ENCODE results near the gene JAZF1.
"Not testable (repeated sequence)": the region's sequence is repeated elsewhere in the genome, so short reads cannot be mapped to it uniquely, and the experiment has no call there.

Gene JAZF1

GRCh38 chr7:27925573-27926201, 254.9 kb downstream of the JAZF1 start:
- no peak for DNase-seq

GRCh38 chr7:27923642-27923980, 257.0 kb downstream of the JAZF1 start:
- DNase-seq: no peak

GRCh38 chr7:27922907-27923641, 257.5 kb downstream of the JAZF1 start:
- no peak for DNase-seq

GRCh38 chr7:27922389-27922788, 258.2 kb downstream of the JAZF1 start:
- not testable (repeated sequence) for DNase-seq

- DNase-seq: peak; percentile 64
Observed at GRCh38 chr7:27921081-27921836, 259.3 kb downstream of the JAZF1 start.

- no peak for DNase-seq
Observed at GRCh38 chr7:27920281-27920946, 260.2 kb downstream of the JAZF1 start.

- no peak for DNase-seq
Observed at GRCh38 chr7:27918503-27918902, 262.1 kb downstream of the JAZF1 start.

- no peak for DNase-seq
Observed at GRCh38 chr7:27917774-27918314, 262.8 kb downstream of the JAZF1 start.

GRCh38 chr7:27917119-27917518, 263.5 kb downstream of the JAZF1 start:
- DNase-seq: no peak

- DNase-seq: no peak
Observed at GRCh38 chr7:27916372-27916771, 264.2 kb downstream of the JAZF1 start.

GRCh38 chr7:27914409-27914808, 266.2 kb downstream of the JAZF1 start:
- no peak for DNase-seq

GRCh38 chr7:27912751-27913150, 267.8 kb downstream of the JAZF1 start:
- no peak for DNase-seq

- no peak for DNase-seq
Observed at GRCh38 chr7:27911920-27912319, 268.7 kb downstream of the JAZF1 start.

- DNase-seq: no peak
Observed at GRCh38 chr7:27910326-27910725, 270.3 kb downstream of the JAZF1 start.

GRCh38 chr7:27908534-27909165, 271.9 kb downstream of the JAZF1 start:
- DNase-seq: no peak

- no peak for DNase-seq
Observed at GRCh38 chr7:27906385-27907091, 274.1 kb downstream of the JAZF1 start.

- DNase-seq: no peak
Observed at GRCh38 chr7:27905951-27906350, 274.6 kb downstream of the JAZF1 start.

- peak; percentile 50 for DNase-seq
Observed at GRCh38 chr7:27901028-27901760, 279.4 kb downstream of the JAZF1 start.

- no peak for DNase-seq
Observed at GRCh38 chr7:27900006-27900405, 280.6 kb downstream of the JAZF1 start.

GRCh38 chr7:27899601-27900000, 281.0 kb downstream of the JAZF1 start:
- DNase-seq: no peak

- DNase-seq: no peak
Observed at GRCh38 chr7:27897441-27897847, 283.2 kb downstream of the JAZF1 start.
